ENCODE data around the gene CDH8.
"Not testable (repeated sequence)": the region's sequence is repeated elsewhere in the genome, so short reads cannot be mapped to it uniquely, and the experiment has no call there.

CDH8 gene

GRCh38 chr16:61936522-61936921, 99.7 kb downstream of the CDH8 start:
- Mint-ChIP-seq H3K4me3 (no peak overlapping the region), H3K9me3 (peaks cover 11% of the 10 kb centered on the region), H3K27ac (no peak overlapping the region), H3K4me1 (ENCODE audit: low read depth) (no peaks in the 10 kb centered on the region), H3K27me3 (ENCODE audit: low read depth) (no peaks in the 10 kb centered on the region), H3K36me3 (ENCODE audit: low read depth) (no peaks in the 10 kb centered on the region)

- Mint-ChIP-seq H3K36me3 (ENCODE audit: low read depth) (no peaks in the 10 kb centered on the region), H3K27ac (no peak overlapping the region), H3K4me1 (ENCODE audit: low read depth) (no peaks in the 10 kb centered on the region), H3K9me3 (peaks cover 7% of the 10 kb centered on the region), H3K27me3 (ENCODE audit: low read depth) (no peaks in the 10 kb centered on the region), H3K4me3 (no peak overlapping the region)
Measured at GRCh38 chr16:61934601-61935000, 101.6 kb downstream of the CDH8 start.

GRCh38 chr16:61929776-61930175, 106.5 kb downstream of the CDH8 start:
- peaks cover 7% of the 10 kb centered on the region for H3K9me3 Mint-ChIP-seq
- H3K4me1 Mint-ChIP-seq (ENCODE audit: low read depth), result no peaks in the 10 kb centered on the region
- no peaks in the 10 kb centered on the region for H3K27me3 Mint-ChIP-seq (ENCODE audit: low read depth)
- no peak overlapping the region for H3K27ac Mint-ChIP-seq
- H3K4me3 Mint-ChIP-seq, result no peak overlapping the region
- no peaks in the 10 kb centered on the region for H3K36me3 Mint-ChIP-seq (ENCODE audit: low read depth)

- Mint-ChIP-seq H3K4me3 (no peak overlapping the region), H3K27me3 (ENCODE audit: low read depth) (no peaks in the 10 kb centered on the region)
Measured at GRCh38 chr16:61926766-61927165, 109.5 kb downstream of the CDH8 start.

GRCh38 chr16:61923629-61924028, 112.6 kb downstream of the CDH8 start:
- Mint-ChIP-seq H3K9me3 (peaks cover 7% of the 10 kb centered on the region), H3K27me3 (ENCODE audit: low read depth) (no peaks in the 10 kb centered on the region), H3K4me1 (ENCODE audit: low read depth) (no peaks in the 10 kb centered on the region), H3K27ac (no peak overlapping the region), H3K4me3 (no peak overlapping the region), H3K36me3 (ENCODE audit: low read depth) (no peaks in the 10 kb centered on the region)

More at GRCh38 chr16:61926766-61927165, 109.5 kb downstream of the CDH8 start:
- Mint-ChIP-seq H3K9me3 (peaks cover 7% of the 10 kb centered on the region), H3K27ac (no peak overlapping the region), H3K36me3 (ENCODE audit: low read depth) (no peaks in the 10 kb centered on the region), H3K4me1 (ENCODE audit: low read depth) (no peaks in the 10 kb centered on the region)

GRCh38 chr16:61921373-61921772, 114.9 kb downstream of the CDH8 start:
- peaks cover 11% of the 10 kb centered on the region for H3K9me3 Mint-ChIP-seq
- no peaks in the 10 kb centered on the region for H3K27me3 Mint-ChIP-seq (ENCODE audit: low read depth)
- no peaks in the 10 kb centered on the region for H3K4me1 Mint-ChIP-seq (ENCODE audit: low read depth)
- H3K36me3 Mint-ChIP-seq (ENCODE audit: low read depth), result no peaks in the 10 kb centered on the region
- no peak overlapping the region for H3K27ac Mint-ChIP-seq
- H3K4me3 Mint-ChIP-seq, result no peak overlapping the region

GRCh38 chr16:61917865-61918826, 118.1 kb downstream of the CDH8 start:
- H3K4me1 Mint-ChIP-seq (ENCODE audit: low read depth); H3K4me3 Mint-ChIP-seq; H3K36me3 Mint-ChIP-seq (ENCODE audit: low read depth); H3K27me3 Mint-ChIP-seq (ENCODE audit: low read depth); H3K27ac Mint-ChIP-seq: not testable (repeated sequence)
- peaks cover 15% of the 10 kb centered on the region for H3K9me3 Mint-ChIP-seq

GRCh38 chr16:61915569-61915968, 120.7 kb downstream of the CDH8 start:
- no peaks in the 10 kb centered on the region for H3K36me3 Mint-ChIP-seq (ENCODE audit: low read depth)
- no peak overlapping the region for H3K27ac Mint-ChIP-seq
- H3K4me1 Mint-ChIP-seq (ENCODE audit: low read depth), result no peaks in the 10 kb centered on the region
- no peak overlapping the region for H3K4me3 Mint-ChIP-seq
- peaks cover 20% of the 10 kb centered on the region for H3K9me3 Mint-ChIP-seq
- H3K27me3 Mint-ChIP-seq (ENCODE audit: low read depth), result no peaks in the 10 kb centered on the region

- no peak overlapping the region for H3K4me3 Mint-ChIP-seq
- H3K4me1 Mint-ChIP-seq (ENCODE audit: low read depth), result no peaks in the 10 kb centered on the region
- no peak overlapping the region for H3K27ac Mint-ChIP-seq
- H3K36me3 Mint-ChIP-seq (ENCODE audit: low read depth), result no peaks in the 10 kb centered on the region
- H3K27me3 Mint-ChIP-seq (ENCODE audit: low read depth), result no peaks in the 10 kb centered on the region
- peaks cover 15% of the 10 kb centered on the region for H3K9me3 Mint-ChIP-seq
Measured at GRCh38 chr16:61909074-61909473, 127.2 kb downstream of the CDH8 start.

- H3K9me3 Mint-ChIP-seq, result peaks cover 15% of the 10 kb centered on the region
Measured at GRCh38 chr16:61908426-61908825, 127.8 kb downstream of the CDH8 start.

GRCh38 chr16:61901689-61902088, 134.5 kb downstream of the CDH8 start:
- H3K9me3 Mint-ChIP-seq, result peaks cover 10% of the 10 kb centered on the region
- no peaks in the 10 kb centered on the region for H3K36me3 Mint-ChIP-seq (ENCODE audit: low read depth)
- H3K4me1 Mint-ChIP-seq (ENCODE audit: low read depth), result no peaks in the 10 kb centered on the region
- H3K27ac Mint-ChIP-seq, result no peak overlapping the region
- no peaks in the 10 kb centered on the region for H3K27me3 Mint-ChIP-seq (ENCODE audit: low read depth)
- no peak overlapping the region for H3K4me3 Mint-ChIP-seq

More at GRCh38 chr16:61908426-61908825, 127.8 kb downstream of the CDH8 start:
- no peaks in the 10 kb centered on the region for H3K4me1 Mint-ChIP-seq (ENCODE audit: low read depth)
- H3K27ac Mint-ChIP-seq, result no peak overlapping the region
- H3K36me3 Mint-ChIP-seq (ENCODE audit: low read depth), result no peaks in the 10 kb centered on the region
- no peak overlapping the region for H3K4me3 Mint-ChIP-seq
- H3K27me3 Mint-ChIP-seq (ENCODE audit: low read depth), result no peaks in the 10 kb centered on the region

GRCh38 chr16:61900482-61900881, 135.8 kb downstream of the CDH8 start:
- peaks cover 9% of the 10 kb centered on the region for H3K9me3 Mint-ChIP-seq
- H3K27ac Mint-ChIP-seq, result no peak overlapping the region
- H3K4me1 Mint-ChIP-seq (ENCODE audit: low read depth), result no peaks in the 10 kb centered on the region
- H3K36me3 Mint-ChIP-seq (ENCODE audit: low read depth), result no peaks in the 10 kb centered on the region
- no peak overlapping the region for H3K4me3 Mint-ChIP-seq
- H3K27me3 Mint-ChIP-seq (ENCODE audit: low read depth), result no peaks in the 10 kb centered on the region

- Mint-ChIP-seq H3K27ac (no peak overlapping the region), H3K36me3 (ENCODE audit: low read depth) (no peaks in the 10 kb centered on the region), H3K9me3 (peaks cover 11% of the 10 kb centered on the region), H3K27me3 (ENCODE audit: low read depth) (no peaks in the 10 kb centered on the region), H3K4me1 (ENCODE audit: low read depth) (no peaks in the 10 kb centered on the region), H3K4me3 (no peak overlapping the region)
Measured at GRCh38 chr16:61897657-61898056, 138.6 kb downstream of the CDH8 start.

- H3K27me3 Mint-ChIP-seq (ENCODE audit: low read depth), result no peaks in the 10 kb centered on the region
- H3K4me3 Mint-ChIP-seq, result no peak overlapping the region
- peaks cover 22% of the 10 kb centered on the region for H3K9me3 Mint-ChIP-seq
- H3K36me3 Mint-ChIP-seq (ENCODE audit: low read depth), result no peaks in the 10 kb centered on the region
- H3K4me1 Mint-ChIP-seq (ENCODE audit: low read depth), result no peaks in the 10 kb centered on the region
- H3K27ac Mint-ChIP-seq, result no peak overlapping the region
Measured at GRCh38 chr16:61892531-61892930, 143.7 kb downstream of the CDH8 start.

GRCh38 chr16:61891460-61891859, 144.8 kb downstream of the CDH8 start:
- H3K27me3 Mint-ChIP-seq (ENCODE audit: low read depth), result no peaks in the 10 kb centered on the region
- H3K36me3 Mint-ChIP-seq (ENCODE audit: low read depth), result no peaks in the 10 kb centered on the region
- no peaks in the 10 kb centered on the region for H3K4me1 Mint-ChIP-seq (ENCODE audit: low read depth)
- H3K9me3 Mint-ChIP-seq, result peaks cover 22% of the 10 kb centered on the region
- H3K27ac Mint-ChIP-seq, result no peak overlapping the region
- no peak overlapping the region for H3K4me3 Mint-ChIP-seq
